HepG2 (cell line): Measurements from ENCODE around the gene ACOT13. TPM values are rescaled to one million over a fixed set of nuclear protein-coding genes. Genes with fewer than 3 reads are reported as not detected.
"Not testable (repeated sequence)": the region's sequence is repeated elsewhere in the genome, so short reads cannot be mapped to it uniquely, and the experiment has no call there.

Experiments used
- ATAC-seq: fragments of 200-7000 bp; cut with Tn5 transposase; 3 replicates; pipeline ENCODE4 v1.9.1; 2020; ENCODE audit warnings: mild to moderate bottlenecking, moderate library complexity
- BruUV-seq: library from RNA; stranded (reverse); fragments of 400-500 nt; replicated peaks from 2 replicates; lab custom pipeline; 2021; lab: Mats Ljungman, UMichigan
- CTCF ChIA-PET: fragments of 300-600 bp; formaldehyde crosslinking; extraction: SDS; loops from one replicate; lab custom pipeline; 2021; ENCODE audit warnings: low total read pairs, inconsistent platforms, low intra/inter-chr PET ratio; lab: Yijun Ruan, JAX
- POLR2A ChIA-PET: fragments of 350-600 bp; sonication (Branson Sonifier 250); formaldehyde crosslinking; loops from one replicate; lab custom pipeline; 2020; ENCODE audit warnings: antibody characterized with exemption, inconsistent platforms; lab: Yijun Ruan, JAX
- DNase-seq: peaks from one replicate; pipeline ENCODE4 v3.0.0-alpha.2; 2015; ENCODE audit warnings: low spot score
- FAIRE-seq: peaks from 3 replicates; lab custom pipeline; 2011; peaks lifted over from hg19 to GRCh38; lab: Jason Lieb, UNC
- H2AFZ ChIP-seq: one replicate; pipeline ENCODE4 v1.6.1; 2011; ENCODE audit warnings: low read length, inconsistent platforms
- H3K27ac ChIP-seq: fragments of 300-600 bp; 3 replicates; pipeline ENCODE4 v1.8.0; 2011; ENCODE audit warnings: mixed run types, mild to moderate bottlenecking, mixed read lengths, low read length, inconsistent platforms; ENCODE audit not compliant: insufficient read depth; ENCODE audit errors: extremely low read length
- H3K27me3 ChIP-seq, 2 experiments: fragments of 200-600 bp in 1 of 2; 2 replicates in 1 of 2; 3 replicates in 1 of 2; pipeline versions ENCODE4 v1.6.0 to v1.8.0; 2011; ENCODE audit warnings: low read length in 2 of 2, mild to moderate bottlenecking in 2 of 2, moderate library complexity in 2 of 2, inconsistent platforms in 1 of 2; ENCODE audit not compliant: insufficient read depth in 2 of 2, control insufficient read depth in 1 of 2
- H3K36me3 ChIP-seq, 2 experiments: fragments of 200-600 bp in 1 of 2; replicated peaks in 1 of 2; 2 replicates in 1 of 2; 3 replicates in 1 of 2; pipeline versions ENCODE4 v1.5.1 to v1.8.0; 2011; ENCODE audit warnings: low read length in 2 of 2, inconsistent platforms in 1 of 2; ENCODE audit not compliant: insufficient read depth in 2 of 2, control insufficient read depth in 1 of 2
- H3K4me1 ChIP-seq: 2 replicates; pipeline ENCODE4 v1.5.1; 2012; ENCODE audit warnings: low read length, inconsistent platforms; ENCODE audit not compliant: insufficient read depth
- H3K4me2 ChIP-seq: 2 replicates; pipeline ENCODE4 v1.6.0; 2011; ENCODE audit warnings: low read depth, low read length, inconsistent platforms
- H3K4me3 ChIP-seq, 3 experiments: fragments of 200-600 bp in 1 of 3; sonication (generic), shearing (Covaris generic) in 1 of 3; replicated peaks in 1 of 3; 2 replicates each; pipeline ENCODE4 v1.5.1; 2011 to 2016; ENCODE audit warnings: low read length in 3 of 3, inconsistent platforms in 2 of 3, low read depth in 2 of 3, mild to moderate bottlenecking in 2 of 3, control low read depth in 1 of 3, mixed read lengths in 1 of 3; ENCODE audit not compliant: insufficient read depth in 1 of 3
- H3K79me2 ChIP-seq: one replicate; pipeline ENCODE4 v1.6.1; 2011; ENCODE audit warnings: low read length, inconsistent platforms; ENCODE audit not compliant: insufficient read depth
- H3K9ac ChIP-seq: 2 replicates; pipeline ENCODE4 v1.6.0; 2011; ENCODE audit warnings: mild to moderate bottlenecking, low read depth, low read length, inconsistent platforms; ENCODE audit not compliant: insufficient read depth
- H3K9me3 ChIP-seq: 2 replicates; pipeline ENCODE4 v1.5.1; 2012; ENCODE audit warnings: mild to moderate bottlenecking, low read length
- H4K20me1 ChIP-seq: 2 replicates; pipeline ENCODE4 v1.6.0; 2011; ENCODE audit warnings: inconsistent platforms, mild to moderate bottlenecking, low read length, moderate library complexity; ENCODE audit not compliant: insufficient read depth
- ARNTL ChIP-seq: sonication (generic); formaldehyde crosslinking; IDR thresholded peaks from 2 replicates; pipeline ENCODE4 v1.4.0; 2020; ENCODE audit warnings: mild to moderate bottlenecking, missing genetic modification reagents
- KLF16 ChIP-seq, 2 experiments: sonication (generic) in 1 of 2; formaldehyde crosslinking in 1 of 2; IDR thresholded peaks; 2 replicates each; pipeline versions ENCODE4 v1.6.1 to v1.8.0; 2016 to 2023; ENCODE audit warnings: missing genetic modification reagents in 2 of 2, missing compliant biosample characterization in 1 of 2
- MAFK ChIP-seq, 2 experiments: IDR thresholded peaks in 1 of 2; conservative IDR thresholded peaks in 1 of 2; 2 replicates each; pipeline ENCODE4 v1.6.1; 2011; ENCODE audit warnings: improper control_type of control experiment in 2 of 2, low read length in 2 of 2
- U2AF2 ChIP-seq: fragments of 200-400 bp; formaldehyde crosslinking; IDR thresholded peaks from 2 replicates; pipeline ENCODE4 v1.6.1; 2017; ENCODE audit warnings: low read depth, mild to moderate bottlenecking, low read length
- ZNF496 ChIP-seq: sonication (generic); formaldehyde crosslinking; IDR thresholded peaks from 2 replicates; pipeline ENCODE4 v1.8.1; 2023; ENCODE audit warnings: mild to moderate bottlenecking, moderate library complexity, missing genetic modification reagents; ENCODE audit not compliant: insufficient replicate concordance
- WGBS: methylation state at CpG from one replicate; pipeline ENCODE4 v1.1.6; 2017; ENCODE audit warnings: low lambda C conversion rate; 5-methylcytosine and 5-hydroxymethylcytosine counted together
- in situ Hi-C: cut with HindIII; loops from 2 replicates; pipeline ENCODE4 v1.10.0; 2017; ENCODE audit warnings: low pct_unique_long_range_greater_than_20kb; ENCODE audit not compliant: extremely low pct_ligation_motif_present
- intact Hi-C: fragments of 100-400 bp; cut with micrococcal nuclease; formaldehyde crosslinking; loops from one replicate; pipeline ENCODE4 v1.10.0; 2022; ENCODE audit not compliant: unreplicated experiment
- polyA plus RNA-seq, 8 experiments: library from polyadenylated mRNA; depleted of rRNA in 3 of 8; stranded (reverse) in 7 of 8; unstranded in 1 of 8; fragments of >200 nt; fragmentation: Illumina TruSeq in 4 of 8; extraction: Trizol in 4 of 8; gene quantifications; 2 replicates each; pipeline versions ENCODE4 v1.2.1 to v1.2.3, GENCODE V29; 2011 to 2016; ENCODE audit warnings: low read depth in 4 of 8, missing spikeins in 1 of 8, mixed read lengths in 1 of 8; ENCODE audit not compliant: insufficient read depth in 1 of 8
- total RNA-seq, 5 experiments: library from RNA; depleted of rRNA; stranded (reverse); fragments of >200 nt; fragmentation: Illumina TruSeq; extraction: Trizol; gene quantifications; 2 replicates each; pipeline ENCODE4 v1.2.3, GENCODE V29; 2016; ENCODE audit warnings: low read depth in 1 of 5

Gene ACOT13
- total and polyA plus RNA-seq, 2 of the 13 experiments (the other 11 are each of a cell fraction or from before 2014, with no cell fraction given) = 31.5 to 45.1 TPM

GRCh38 chr6:24640166-24640565 is 26.7 kb upstream of the ACOT13 start:
- intact Hi-C loops (no loop called here), in situ Hi-C loops (no loop called here)
- H3K36me3 ChIP-seq = no peaks in the 10 kb centered on the region
- WGBS = 92% methylated on average over 1 of the region's 1 CpG
- TF ChIP-seq KLF16 (CRISPR knock-in tag; IDR thresholded peaks at IDR 0.05) = no peak
- H3K27me3 ChIP-seq = peaks cover 0 to 6% of the 10 kb centered on the region in 2 experiments; a peak in 1 of 5 replicates
- H4K20me1 ChIP-seq = no peaks in the 10 kb centered on the region
- no peak for FAIRE-seq
- no peaks in the 10 kb centered on the region for H3K79me2 ChIP-seq
- DNase-seq = no peak
- no peak overlapping the region for H3K4me2 ChIP-seq
- BruUV-seq = no TSS peak
- H2AFZ ChIP-seq = no peak overlapping the region
- H3K27ac ChIP-seq = no peak overlapping the region
- ATAC-seq = no peak
- H3K9me3 ChIP-seq = 0 out of 2 replicates have a peak, but pooled peaks cover 5% of the 10 kb centered on the region
- H3K9ac ChIP-seq = no peak overlapping the region
- ChIA-PET CTCF (no interaction called here), POLR2A (no interaction called here)
- no peak overlapping the region for H3K4me3 ChIP-seq
- H3K4me1 ChIP-seq = peaks cover 16% of the 10 kb centered on the region

- BruUV-seq, H3K9me3 ChIP-seq, FAIRE-seq, ATAC-seq, H3K36me3 ChIP-seq, H2AFZ ChIP-seq, H3K27me3 ChIP-seq, H3K79me2 ChIP-seq, H3K4me3 ChIP-seq, H3K9ac ChIP-seq, DNase-seq, H3K27ac ChIP-seq, CTCF ChIA-PET, H4K20me1 ChIP-seq, in situ Hi-C loops, intact Hi-C loops, POLR2A ChIA-PET, H3K4me2 ChIP-seq: not testable (repeated sequence)
- WGBS = 31% methylated on average over 5 of the region's 5 CpGs
- peaks cover 20% of the 10 kb centered on the region for H3K4me1 ChIP-seq
Observed at GRCh38 chr6:24640631-24641030, 26.2 kb upstream of the ACOT13 start.

DNA sequence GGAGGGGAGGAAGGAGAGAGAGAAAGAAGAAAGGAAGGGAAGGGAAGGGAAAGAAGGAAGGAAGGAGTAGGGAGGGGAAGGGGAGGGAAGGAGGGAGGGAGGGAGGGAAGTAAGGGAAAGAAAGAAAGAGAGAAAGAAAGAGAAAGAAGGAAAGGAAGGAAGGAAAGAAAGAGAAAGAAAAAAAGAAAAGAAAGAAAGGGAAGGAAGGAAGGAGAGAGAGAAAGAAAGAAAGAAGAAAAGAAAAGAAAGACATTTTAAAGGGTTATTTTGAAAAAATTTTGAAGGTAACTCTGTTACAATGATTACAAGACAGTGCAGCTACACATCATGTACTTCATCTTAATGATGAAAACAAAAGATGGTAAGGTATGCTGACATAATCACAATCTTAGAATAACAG is 24.8 kb upstream of the ACOT13 start:
- intact Hi-C loops = no loop called here
- no TSS peak for BruUV-seq
- Histone ChIP-seq H3K4me3 (no peak overlapping the region), H3K36me3 (no peaks in the 10 kb centered on the region), H3K9ac (no peak overlapping the region), H4K20me1 (no peaks in the 10 kb centered on the region), H3K79me2 (no peaks in the 10 kb centered on the region), H2AFZ (no peak overlapping the region), H3K27ac (no peak overlapping the region), H3K9me3 (no peaks in the 10 kb centered on the region)
- ATAC-seq = no peak
- DNase-seq = no peak
- TF ChIP-seq ARNTL (CRISPR knock-in tag) (no peak), U2AF2 (no peak), ZNF496 (CRISPR knock-in tag) (no peak), MAFK (conservative IDR thresholded peaks at IDR 0.05 in 1 of 2, IDR thresholded peaks at IDR 0.05 in 1 of 2; ENCODE audit: low read length in 2 of 2) (peak in 1 of 2 experiments; percentile 43; a peak in 1 of 4 replicates)
- TF ChIP-seq, all 625 proteins: peak for 1
- ChIA-PET CTCF (no interaction called here), POLR2A (no interaction called here)
- Histone ChIP-seq H3K4me1 (peaks cover 29% of the 10 kb centered on the region), H3K4me2 (no peak overlapping the region), H3K27me3 (peaks cover 0 to 6% of the 10 kb centered on the region in 2 experiments; a peak in 1 of 5 replicates)
- in situ Hi-C loops = no loop called here
- no peak for FAIRE-seq
